ENCODE measurements around the gene SYNPR.

DNA sequence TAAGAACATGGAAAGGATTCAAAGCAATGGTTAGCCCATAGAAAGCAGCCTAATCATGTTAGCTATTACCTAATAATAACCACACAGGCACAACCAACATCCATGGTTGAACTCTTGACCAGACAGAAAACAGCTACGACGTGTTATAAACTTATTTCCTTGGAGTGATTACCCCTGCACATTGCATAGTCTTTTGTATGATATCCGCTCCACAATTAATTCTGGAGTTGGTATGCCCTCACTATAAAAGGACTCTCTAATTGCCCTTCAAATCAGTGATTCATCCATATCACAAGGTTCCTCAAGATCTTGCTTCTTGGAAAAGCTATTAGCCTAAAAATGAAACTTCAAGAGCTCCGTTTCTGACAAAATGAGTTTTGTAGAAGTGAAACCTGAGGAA lies 117.9 kb downstream of the SYNPR start:
- TF ChIP-seq, protein P1, sequence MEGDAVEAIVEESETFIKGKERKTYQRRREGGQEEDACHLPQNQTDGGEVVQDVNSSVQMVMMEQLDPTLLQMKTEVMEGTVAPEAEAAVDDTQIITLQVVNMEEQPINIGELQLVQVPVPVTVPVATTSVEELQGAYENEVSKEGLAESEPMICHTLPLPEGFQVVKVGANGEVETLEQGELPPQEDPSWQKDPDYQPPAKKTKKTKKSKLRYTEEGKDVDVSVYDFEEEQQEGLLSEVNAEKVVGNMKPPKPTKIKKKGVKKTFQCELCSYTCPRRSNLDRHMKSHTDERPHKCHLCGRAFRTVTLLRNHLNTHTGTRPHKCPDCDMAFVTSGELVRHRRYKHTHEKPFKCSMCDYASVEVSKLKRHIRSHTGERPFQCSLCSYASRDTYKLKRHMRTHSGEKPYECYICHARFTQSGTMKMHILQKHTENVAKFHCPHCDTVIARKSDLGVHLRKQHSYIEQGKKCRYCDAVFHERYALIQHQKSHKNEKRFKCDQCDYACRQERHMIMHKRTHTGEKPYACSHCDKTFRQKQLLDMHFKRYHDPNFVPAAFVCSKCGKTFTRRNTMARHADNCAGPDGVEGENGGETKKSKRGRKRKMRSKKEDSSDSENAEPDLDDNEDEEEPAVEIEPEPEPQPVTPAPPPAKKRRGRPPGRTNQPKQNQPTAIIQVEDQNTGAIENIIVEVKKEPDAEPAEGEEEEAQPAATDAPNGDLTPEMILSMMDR (IDR thresholded peaks at IDR 0.05), result no peak
- TF ChIP-seq POLR2A (IDR thresholded peaks at IDR 0.05), result no peak

Data from right lobe of liver (tissue), 4 donors.